Ramos (cell line): ENCODE data around the gene ANKRD63.

Experiments
- in situ Hi-C: fragments of 300-500 bp; cut with MboI; formaldehyde crosslinking; loops from one replicate; pipeline ENCODE4 v1.14.3; 2022; ENCODE audit warnings: low sequenced_read_pairs; ENCODE audit not compliant: unreplicated experiment

The ANKRD63 gene

DNA sequence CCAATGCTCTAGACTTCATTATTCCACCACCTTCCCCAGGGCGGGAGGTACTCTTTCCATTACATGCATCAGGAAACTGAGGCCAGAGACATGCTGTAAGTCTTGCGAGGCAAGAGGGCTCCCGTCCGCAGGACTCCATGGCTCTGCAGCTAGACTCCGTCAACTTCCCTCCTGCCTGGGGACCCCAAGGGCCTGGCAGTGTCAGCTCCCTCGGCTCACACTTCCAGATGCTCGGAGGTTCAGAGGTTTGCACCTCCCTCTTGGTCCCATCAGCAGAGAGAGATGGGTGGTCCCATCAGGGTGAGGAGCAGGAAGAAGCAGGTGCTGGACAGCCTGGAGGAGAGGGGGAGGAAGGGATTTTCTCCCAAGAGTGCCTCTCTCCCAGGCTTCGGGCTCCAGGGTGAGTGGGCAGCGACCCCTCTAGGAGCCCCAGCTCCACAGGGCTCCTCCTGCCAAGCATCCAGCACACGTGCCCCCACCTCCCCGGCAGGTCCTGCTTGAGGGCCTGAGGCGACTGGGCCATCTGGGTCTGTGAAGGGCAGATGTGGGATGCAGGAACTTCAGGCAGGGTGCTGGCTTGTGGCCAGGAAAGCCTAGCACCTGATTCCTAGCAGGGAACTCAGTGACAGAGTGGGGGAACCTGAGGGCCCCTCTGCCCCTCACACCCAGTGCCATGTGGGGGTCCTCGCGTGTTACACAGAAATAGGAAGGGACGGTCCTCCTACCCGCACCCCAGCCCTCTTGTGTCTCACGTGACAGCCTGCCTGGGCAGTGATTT is 34.7 kb downstream of the ANKRD63 start:
- in situ Hi-C loops: no loop called here

DNA sequence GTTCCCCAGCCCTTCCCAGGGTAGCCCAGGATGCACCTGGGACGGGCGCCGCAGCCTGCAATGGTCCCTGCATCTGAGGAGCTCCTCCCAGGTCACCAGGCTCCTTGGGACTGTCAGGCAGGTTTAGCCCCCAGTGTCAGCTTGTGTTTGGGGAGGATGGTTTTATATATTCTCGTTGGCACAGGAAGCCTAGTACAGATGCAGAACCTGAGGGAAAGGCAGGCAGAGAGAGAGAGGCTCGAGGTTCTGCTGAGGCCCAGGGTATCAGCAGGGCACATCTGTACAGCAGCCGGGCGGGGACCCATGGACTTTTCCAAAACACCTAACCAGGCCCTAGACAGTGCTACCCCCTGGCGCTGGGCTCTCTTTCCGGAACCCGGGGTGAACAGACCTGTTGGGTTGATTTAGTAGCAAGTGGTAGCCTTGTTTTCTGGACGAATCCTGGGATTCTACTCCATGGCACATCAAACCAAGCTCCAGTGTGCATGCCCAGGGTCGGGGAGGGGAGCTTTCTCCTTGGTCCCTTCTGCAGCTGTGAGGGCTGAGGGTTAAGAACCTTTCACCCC is 35.4 kb downstream of the ANKRD63 start:
- in situ Hi-C loops: no loop called here

DNA sequence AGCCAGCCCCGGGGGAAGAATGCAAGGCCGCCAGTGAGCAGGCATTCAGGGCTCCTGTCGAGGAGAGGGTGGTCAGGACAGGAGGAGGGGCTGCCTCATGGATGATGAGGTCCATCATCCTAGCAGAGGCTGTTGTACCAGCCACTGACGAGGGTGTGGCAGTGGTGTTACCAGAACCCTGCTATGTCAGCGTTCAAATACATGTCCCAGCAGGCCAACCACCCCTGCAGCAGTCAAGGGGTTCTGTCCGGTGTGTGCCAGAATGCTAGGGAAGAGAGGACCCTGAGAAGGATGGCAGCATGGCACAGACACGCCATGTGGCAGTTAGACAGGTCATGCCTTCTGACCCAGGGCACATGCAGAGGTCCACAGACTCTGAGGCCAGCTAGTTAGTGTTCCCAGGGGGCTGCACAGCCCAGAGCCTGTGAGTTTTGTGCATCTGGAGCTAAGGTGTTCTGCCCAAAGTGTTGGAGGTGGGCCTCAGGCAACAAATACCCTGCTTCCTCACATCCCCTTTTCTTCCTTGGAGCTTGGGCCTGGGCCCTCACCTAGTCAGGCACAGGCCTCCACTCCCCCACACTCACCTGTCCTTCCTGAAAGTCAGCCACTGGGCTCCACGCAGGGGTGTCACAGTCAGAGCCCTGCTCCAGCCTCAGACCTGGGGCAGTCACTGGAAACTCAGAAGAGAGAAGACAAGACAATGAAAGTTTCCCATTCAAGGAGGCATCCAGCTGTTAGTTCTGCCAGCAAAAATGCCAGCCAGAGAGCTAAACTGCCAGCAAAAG is 36.2 kb downstream of the ANKRD63 start:
- in situ Hi-C loops: no loop called here

DNA sequence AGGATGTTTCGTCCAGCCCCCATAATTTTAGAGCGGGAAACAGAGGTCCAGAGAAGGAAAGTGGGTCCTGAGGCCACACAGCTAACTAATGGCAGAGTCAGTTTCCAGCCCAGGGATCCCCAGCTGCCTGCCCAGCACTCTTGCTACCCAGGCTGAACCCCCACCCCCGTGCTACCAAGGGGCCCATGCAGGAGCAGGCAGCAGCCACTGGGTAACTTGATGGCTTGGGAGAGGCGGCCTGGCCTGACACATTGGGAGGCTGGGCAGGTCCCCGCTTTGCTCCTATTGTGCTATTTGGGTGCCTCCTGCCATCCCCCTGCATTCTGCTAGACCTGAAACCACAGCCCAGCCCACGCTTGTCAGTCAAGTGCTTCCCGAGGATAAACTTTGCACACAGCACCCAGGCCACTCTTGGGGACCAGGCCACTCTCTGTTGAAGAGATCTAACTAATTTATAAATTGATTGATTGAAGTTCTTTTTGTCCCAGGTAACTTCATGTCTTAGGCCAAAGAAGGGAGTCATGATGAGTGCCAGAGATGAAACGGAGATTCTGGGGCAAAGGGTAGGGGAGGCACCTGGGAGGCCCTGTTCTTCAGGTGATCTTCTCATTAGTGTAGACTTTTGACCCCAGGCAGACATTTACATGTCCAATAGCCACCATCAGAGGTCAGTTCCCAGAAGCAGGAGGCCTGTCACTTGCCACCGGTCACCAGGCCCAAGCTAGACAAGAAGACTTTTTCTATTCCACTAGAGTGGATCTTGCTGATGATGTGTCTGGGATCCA is 37.0 kb downstream of the ANKRD63 start:
- in situ Hi-C loops: no loop called here

DNA sequence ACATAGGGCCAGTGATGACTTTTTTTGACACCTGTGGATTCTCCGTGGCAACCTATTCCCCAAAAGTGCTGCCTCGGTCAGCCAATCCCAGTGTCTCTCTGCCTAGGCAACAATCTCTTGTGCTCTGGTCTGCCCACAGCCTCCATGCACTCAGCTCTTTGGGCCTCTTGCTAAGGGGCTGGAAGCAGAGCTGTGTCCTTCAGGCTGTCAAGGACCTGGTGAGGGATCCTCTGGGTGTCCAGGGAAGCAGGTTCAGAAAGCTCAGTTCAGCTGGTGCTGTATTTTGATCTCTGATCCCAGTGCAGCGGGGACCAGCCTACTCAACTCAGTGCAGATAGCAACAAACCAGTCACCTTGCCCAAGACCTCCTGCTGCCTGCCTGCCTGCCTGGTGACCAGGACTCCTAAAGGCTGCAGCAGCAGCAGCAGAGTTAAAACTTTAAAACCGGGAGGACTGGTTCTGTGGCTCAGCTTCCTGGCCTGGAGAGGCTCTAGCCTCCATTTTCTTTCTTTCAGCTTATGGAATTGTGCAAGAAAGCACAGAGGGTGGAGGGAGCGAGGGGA is 37.8 kb downstream of the ANKRD63 start:
- in situ Hi-C loops: no loop called here

DNA sequence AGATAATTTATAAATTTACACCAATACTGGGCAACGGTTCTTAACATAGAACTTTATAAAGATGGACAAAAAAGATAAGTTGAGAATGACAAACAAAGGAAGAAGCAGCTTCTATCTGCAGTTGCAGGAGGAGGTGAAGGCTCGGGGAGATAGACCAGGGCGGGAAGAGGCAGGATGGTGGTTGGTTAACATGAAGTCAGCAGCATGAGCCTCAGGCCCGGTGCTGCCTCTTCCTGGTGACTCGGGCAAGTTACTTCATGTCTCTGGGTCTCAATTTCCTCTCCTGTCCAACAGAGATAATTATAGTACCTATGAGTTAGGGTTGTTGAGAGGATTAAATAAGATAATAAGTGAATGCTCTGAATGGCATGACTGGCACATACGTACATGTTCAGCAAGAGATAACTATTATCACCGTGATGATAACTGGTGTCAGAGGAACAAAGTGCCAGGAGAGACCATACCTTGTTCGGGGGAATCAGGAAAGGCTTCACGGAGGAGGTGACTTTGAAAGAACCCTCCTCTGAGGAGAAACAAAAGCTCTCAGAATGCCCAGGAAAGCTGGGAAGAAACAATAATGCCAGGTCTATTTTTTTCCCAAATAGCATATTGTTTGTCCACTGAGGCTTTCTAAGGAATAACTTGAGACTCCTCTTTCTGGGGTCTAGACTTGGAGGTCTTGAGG is 39.6 kb downstream of the ANKRD63 start:
- in situ Hi-C loops: no loop called here

DNA sequence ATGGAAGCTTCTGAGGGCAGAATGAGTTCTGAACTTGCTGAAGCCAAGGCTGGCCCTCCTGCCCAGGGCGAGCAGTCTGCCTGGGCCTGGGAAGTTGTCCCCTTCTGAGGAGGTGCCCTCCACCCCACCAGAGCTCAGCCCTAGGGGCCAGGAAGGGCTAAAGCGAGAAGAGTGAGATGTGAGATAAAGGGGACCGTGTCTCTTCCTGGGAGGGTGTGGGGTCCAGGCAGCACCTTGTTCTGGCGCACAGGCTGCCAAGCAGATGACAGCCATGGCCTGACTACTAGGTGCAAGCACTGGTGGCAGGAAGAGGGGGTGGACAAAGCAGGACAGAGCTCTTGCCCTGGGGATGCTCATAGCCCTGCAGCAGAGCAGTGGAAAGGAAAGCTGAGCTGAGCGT is 40.3 kb downstream of the ANKRD63 start:
- in situ Hi-C loops: no loop called here

DNA sequence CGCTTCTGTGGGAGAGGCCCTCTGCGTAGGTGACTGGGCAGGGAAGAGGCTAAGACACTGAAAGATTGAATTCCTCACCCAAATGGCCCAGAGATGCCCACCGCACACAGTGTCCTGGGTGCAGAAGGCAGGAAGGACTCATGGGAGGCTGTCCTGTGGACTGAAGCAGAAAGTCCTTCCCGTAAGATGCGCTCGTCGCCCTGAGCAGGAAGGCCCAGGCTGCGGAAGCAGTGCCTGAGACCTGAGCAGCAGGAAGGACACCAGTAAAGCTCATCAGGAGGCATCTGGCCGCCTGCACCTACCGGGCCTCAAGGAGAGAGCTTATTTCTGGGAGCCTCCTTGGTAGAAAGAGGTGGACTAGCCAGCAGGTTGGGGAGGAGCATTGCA is 40.7 kb downstream of the ANKRD63 start:
- in situ Hi-C loops: no loop called here

DNA sequence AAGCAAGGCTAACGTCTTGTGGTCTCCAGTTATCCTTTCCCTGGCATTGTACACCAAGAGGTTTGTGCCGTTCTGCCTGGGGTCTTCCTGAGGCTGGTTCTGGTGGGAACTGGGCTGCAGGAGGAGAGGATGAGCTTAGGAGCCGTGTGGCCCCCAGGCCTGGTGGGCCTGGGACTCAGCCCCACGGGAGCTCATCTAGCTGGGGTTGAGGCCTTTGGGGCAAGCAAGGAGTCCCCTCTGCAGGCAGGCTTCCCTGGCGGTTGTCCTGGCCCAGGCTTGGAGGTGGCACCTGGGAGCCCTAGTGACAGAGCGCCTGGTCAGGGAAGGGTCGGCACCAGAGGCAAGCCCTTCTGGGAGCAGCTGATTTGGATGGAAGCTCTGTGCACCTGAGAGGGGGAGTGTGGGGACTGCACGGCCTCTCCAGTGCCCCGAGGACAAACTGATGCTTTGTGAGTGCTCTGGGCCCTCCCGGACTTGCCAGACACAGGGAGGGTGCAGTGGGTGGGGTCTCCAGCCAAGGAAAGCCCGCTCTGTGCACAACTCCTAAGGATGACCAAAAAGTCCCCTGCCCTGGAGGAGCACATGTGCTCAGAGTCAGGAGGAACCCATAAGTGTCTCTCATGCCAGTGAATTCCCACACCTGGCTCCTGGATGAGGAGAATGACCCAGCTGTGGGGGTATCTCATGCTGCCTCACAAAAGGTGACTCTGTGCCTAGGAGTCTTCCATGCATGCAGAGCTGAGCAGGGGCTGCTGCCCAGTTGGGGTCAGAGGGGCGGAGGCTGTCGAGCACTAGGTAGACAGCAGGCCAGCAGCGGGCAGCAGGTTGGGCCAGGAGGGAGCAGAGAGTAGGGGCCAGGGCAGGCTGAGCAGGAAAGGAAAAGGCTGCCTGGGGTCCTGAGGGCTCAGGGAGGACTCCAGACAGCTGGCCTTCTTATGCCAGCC is 41.3 kb downstream of the ANKRD63 start:
- in situ Hi-C loops: no loop called here

DNA sequence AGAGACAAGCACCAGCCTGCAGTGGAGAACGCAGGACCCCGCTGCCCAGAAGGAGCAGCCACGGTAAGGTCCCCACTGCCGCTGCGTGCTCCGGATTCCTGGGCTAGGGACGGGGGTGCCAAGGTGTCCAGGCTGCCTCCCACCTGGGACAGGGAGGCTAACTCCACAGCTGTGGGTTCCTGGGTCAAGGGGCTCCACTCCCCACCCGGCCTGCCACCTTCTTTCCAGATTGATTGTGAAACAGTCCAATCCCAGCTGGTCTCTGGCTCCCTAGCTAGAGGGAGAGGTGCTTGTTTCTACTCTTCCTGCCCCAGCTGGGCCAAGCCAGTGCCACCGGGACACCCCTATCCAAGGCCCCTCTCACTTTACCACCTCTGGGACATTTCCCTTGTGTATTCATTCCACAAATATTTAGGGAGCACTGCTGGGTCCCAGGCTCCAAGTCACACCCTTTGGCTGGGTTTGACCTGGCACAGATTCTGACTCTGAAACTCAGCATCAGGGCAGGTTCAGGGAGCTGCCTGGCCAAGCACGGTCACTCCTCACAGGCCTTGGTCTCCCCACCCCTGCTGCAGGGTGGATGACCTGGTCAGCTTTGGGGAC is 42.1 kb downstream of the ANKRD63 start:
- in situ Hi-C loops: no loop called here

DNA sequence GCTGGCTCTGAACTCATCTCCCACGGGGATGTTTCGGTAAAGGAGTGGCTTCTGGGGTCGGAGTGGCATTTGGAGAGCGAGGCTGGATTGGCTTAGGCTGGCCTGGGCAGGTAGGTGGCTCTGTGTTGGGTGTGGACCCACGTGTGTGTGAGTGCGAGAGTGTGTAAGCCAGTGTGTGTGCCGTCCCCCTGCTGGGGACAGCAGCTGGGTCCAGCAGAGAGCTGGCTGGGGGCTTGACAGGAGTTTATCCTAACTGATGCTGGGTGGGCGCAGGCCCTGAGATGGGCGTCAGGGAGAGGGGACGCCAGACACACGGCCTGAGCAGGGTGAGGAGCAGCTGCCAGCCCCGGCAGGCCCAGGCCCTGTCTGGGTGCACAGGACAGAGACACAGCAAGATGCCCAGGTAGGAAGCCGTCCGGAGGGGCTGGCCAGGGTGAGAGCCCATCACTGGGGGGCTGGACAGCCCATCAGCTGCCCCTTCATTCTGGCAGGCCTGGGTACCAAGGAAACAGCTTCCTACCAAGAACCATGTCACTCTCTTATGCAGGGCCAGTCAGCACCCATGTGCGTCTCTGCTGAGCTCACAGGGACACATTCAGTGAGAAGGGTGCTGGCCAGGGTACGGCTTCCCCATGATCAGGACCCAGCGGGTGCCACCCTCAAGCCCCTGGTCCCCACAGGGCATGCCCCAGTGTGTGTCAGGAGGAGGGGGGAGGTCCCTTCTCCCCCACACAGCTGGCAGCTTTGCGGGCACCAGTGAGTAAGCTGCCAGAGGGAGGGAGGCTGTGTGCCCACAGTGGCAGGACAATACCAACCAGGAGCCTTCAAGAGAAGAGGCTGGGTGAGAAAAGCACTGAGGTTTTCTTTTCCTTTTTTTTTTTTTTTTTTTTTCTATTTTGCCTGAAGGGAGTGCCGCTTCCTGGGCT is 42.9 kb downstream of the ANKRD63 start:
- in situ Hi-C loops: no loop called here

DNA sequence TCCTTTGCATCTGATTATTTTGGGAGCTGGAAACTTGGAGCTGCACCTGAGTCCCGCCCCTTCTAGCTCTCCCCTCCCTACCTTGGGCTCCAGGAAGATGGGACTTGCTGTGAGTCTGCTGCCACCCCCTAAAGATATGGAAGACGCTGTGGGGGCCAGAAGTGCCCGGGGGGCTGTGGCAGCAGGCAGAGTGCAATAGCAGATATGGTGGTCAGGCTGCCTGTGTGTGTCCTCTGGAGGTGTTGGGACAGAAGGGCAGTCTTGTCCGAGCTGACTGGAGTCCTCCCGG is 43.5 kb downstream of the ANKRD63 start:
- in situ Hi-C loops: no loop called here

DNA sequence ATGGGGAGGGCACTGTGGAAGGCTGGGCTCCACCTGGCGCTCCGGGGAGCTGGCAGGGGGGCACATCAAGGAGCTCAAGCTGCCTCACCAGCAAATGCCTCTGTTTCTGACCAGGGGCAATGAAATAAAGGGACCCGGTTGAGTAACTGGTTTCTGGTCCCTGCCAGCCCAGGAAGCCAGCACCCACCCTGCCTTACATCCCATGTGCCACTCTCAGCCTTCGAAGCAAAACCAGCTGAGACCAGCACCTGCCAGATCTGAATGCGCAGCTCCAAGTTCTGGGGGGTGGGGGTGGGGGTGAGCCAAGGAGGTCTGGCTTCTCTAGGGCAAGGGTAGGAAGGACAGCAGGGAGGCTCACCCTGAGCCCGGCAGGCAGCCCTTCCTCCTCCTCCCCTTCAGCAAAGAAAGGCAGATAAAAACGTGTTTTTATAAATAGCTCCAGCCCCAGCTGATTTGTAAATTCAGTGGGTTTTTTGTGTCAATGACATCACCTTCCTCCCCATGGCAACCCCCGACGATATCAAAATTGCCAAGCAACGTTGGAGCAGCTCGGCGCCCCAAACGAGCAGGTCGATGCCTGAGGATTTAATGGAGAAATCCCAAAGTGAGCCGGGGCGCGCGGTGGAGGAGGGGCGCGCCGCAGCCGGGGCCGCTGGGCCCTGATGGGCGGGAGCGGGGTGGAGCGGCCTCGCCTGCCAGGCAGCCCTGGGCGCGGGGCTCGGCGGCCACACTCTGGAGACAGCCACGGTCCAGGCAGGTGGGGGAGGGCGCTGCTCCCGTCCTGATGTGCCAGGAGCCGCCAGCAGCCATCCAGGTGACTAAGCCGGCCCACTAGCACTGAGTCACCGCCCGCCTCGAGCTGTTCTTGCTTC is 44.1 kb downstream of the ANKRD63 start, which contains the start of gene PAK6:
Gene PAK6, plus strand, starts transcription at position 532 of the 872 bp plus-strand sequence. CDS start 25,723 bp downstream, outside the sequence.
- in situ Hi-C loops: no loop called here

DNA sequence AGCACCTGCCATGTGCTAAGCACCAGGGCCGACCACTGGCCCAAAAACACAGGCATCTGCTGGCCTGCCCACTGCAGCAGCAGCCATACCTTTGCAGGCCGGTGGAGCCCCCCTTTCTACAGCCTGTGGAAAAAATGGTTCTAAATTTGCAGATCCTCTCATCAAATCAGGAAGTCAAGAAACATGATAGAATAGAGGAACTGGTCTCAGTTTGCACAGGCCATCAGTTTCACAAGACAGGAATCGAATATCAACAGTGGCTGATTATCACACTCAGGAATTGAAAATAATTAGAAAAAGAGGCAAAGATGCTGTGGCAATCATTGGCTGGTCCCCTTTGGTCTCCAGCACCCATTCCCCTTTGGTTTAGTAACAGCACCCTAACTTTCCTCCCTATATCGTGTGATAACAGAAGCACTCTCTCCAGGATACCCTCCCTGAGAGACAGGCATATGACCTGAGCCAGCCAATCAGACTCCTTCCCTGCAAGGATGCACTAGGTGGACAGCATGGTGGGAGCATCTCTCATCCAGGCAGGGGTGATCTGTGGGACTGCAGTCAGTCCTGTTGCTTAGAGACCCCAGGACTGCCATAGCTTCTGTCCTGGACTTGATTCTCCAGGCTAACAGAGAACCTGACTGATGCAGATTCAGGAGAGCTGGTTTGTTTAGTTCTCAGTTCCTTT is 47.5 kb downstream of the ANKRD63 start:
- in situ Hi-C loops: no loop called here

DNA sequence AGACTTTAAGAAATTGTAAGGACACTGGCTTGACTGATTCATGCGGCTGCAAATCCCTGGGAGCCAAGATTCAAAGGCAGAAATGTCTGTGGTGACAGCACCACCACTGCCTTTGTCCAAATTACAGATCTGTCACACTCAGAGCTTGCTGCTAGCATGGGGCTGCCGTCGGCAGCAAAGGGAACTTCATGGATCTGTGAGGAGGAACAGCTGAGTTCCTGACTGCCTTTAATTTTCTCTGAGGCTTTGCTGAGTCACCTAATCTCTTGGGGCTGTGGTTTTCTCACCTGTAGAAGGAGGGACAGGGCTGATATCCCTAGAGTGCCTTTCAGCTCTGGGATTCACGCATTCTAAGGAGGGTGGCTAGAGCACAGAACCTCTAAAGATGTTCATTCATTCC is 48.1 kb downstream of the ANKRD63 start:
- in situ Hi-C loops: no loop called here
